Tibial artery (tissue), 4 donors: ENCODE measurements around the gene DCP2.

Experiments
- DNase-seq, 2 donors: peaks; one replicate each; pipeline ENCODE4 v3.0.0-alpha.2; 2019
- H3K27ac ChIP-seq, 2 donors: fragments of 200-600 bp; sonication (generic) in 1 of 2; 1 replicate in 1 of 2; 2 replicates in 1 of 2; pipeline ENCODE4 v1.5.1; 2018 to 2019; ENCODE audit warnings: mild to moderate bottlenecking in 1 of 2
- H3K27me3 ChIP-seq, 2 donors: fragments of 200-600 bp; sonication (generic) in 1 of 2; one replicate each; pipeline versions ENCODE4 v1.5.1 to v1.6.0; 2016 to 2019
- H3K36me3 ChIP-seq, 3 donors: fragments of 200-600 bp; sonication (generic) in 2 of 3; one replicate each; pipeline ENCODE4 v1.5.1; 2016 to 2019; ENCODE audit warnings: mild to moderate bottlenecking in 2 of 3
- H3K4me1 ChIP-seq, 4 donors: fragments of 200-600 bp; sonication (generic) in 2 of 4; 1 replicate in 3 of 4; 2 replicates in 1 of 4; pipeline ENCODE4 v1.5.1; 2016 to 2019
- H3K4me3 ChIP-seq, 2 donors: fragments of 200-600 bp; sonication (generic) in 1 of 2; 1 replicate in 1 of 2; 2 replicates in 1 of 2; pipeline ENCODE4 v1.5.1; 2018 to 2019; ENCODE audit warnings: mild to moderate bottlenecking in 2 of 2
- H3K9me3 ChIP-seq, 3 donors: fragments of 200-600 bp; sonication (generic) in 1 of 3; one replicate each; pipeline ENCODE4 v1.5.1; 2016 to 2019
- intact Hi-C: fragments of 100-400 bp; cut with DNase I; formaldehyde crosslinking; loops from one replicate; pipeline ENCODE4 v1.15.0; 2023; ENCODE audit warnings: low total_unique reads
- TF ChIP-seq, protein P1 (sequence below), 2 experiments: fragments of 200-600 bp in 1 of 2; fragments of 450-650 bp in 1 of 2; IDR thresholded peaks; one replicate each; pipeline ENCODE4 v1.5.1; 2017 to 2019; ENCODE audit warnings: antibody characterized with exemption in 2 of 2, mild to moderate bottlenecking in 1 of 2, moderate library complexity in 1 of 2

The DCP2 gene

DNA sequence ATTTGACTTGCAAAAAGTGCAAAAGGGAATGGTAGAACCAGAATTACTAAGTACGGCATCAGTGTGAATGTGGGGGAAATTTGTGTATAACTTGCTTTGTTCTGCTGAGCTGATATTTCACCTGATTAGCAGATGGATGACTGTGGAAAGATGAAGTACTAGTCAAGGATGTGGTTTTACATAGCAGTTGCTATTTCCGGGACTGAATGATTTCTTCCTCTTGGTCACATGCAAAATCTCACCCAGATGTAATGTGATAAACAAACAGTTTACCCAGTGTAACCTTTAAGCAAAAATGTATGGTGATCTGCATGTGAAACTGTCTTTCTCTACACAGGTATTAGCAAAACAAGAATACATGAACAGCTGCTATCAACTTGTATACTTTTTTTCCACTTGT is 46.1 kb downstream of the DCP2 start:
- Histone ChIP-seq H3K9me3 (no peaks in the 10 kb centered on the region), H3K27me3 (no peaks in the 10 kb centered on the region), H3K36me3 (peaks cover 6 to 33% (median 23%) of the 10 kb centered on the region in 3 donors), H3K27ac (no peak overlapping the region), H3K4me3 (no peak overlapping the region), H3K4me1 (no peaks in the 10 kb centered on the region)
- TF ChIP-seq, protein P1, sequence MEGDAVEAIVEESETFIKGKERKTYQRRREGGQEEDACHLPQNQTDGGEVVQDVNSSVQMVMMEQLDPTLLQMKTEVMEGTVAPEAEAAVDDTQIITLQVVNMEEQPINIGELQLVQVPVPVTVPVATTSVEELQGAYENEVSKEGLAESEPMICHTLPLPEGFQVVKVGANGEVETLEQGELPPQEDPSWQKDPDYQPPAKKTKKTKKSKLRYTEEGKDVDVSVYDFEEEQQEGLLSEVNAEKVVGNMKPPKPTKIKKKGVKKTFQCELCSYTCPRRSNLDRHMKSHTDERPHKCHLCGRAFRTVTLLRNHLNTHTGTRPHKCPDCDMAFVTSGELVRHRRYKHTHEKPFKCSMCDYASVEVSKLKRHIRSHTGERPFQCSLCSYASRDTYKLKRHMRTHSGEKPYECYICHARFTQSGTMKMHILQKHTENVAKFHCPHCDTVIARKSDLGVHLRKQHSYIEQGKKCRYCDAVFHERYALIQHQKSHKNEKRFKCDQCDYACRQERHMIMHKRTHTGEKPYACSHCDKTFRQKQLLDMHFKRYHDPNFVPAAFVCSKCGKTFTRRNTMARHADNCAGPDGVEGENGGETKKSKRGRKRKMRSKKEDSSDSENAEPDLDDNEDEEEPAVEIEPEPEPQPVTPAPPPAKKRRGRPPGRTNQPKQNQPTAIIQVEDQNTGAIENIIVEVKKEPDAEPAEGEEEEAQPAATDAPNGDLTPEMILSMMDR (IDR thresholded peaks at IDR 0.05): no peak
- intact Hi-C loops: no loop called here
- DNase-seq: no peak

DNA sequence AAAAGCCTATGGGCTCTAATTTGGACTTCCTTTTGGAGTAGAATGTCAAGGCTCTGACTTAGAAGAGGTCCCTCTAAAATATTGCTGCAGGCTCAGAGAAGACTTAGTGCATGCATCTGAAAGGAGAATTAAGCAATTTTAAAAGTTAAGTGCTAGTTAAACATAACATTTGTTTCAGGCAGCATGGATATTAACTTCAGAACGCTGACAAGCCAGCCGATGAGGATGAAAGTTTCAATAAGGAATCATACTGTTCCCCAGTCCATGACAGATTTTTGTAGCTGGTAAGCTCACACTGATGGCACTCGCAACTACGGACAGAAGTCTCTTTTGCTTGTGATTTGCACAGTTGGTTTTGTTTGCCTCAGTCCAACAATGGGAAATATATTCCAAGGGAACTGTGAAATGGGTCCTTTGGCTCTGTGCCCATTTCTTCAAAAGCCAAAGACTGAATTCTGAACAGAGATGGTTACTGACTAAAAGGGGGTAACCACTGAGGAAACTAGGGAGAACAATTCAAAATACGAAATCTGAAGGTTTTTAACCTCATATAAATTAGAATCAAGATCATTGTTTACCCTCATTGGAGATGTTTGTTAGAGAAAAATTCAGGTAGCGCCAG is 47.6 kb downstream of the DCP2 start:
- Histone ChIP-seq H3K27me3 (no peaks in the 10 kb centered on the region), H3K4me1 (no peaks in the 10 kb centered on the region), H3K4me3 (no peak overlapping the region), H3K9me3 (no peaks in the 10 kb centered on the region), H3K36me3 (peaks cover 6 to 39% (median 34%) of the 10 kb centered on the region in 3 donors), H3K27ac (no peak overlapping the region)
- intact Hi-C loops: no loop called here
- no peak for DNase-seq
- TF ChIP-seq, protein P1 (IDR thresholded peaks at IDR 0.05): no peak

DNA sequence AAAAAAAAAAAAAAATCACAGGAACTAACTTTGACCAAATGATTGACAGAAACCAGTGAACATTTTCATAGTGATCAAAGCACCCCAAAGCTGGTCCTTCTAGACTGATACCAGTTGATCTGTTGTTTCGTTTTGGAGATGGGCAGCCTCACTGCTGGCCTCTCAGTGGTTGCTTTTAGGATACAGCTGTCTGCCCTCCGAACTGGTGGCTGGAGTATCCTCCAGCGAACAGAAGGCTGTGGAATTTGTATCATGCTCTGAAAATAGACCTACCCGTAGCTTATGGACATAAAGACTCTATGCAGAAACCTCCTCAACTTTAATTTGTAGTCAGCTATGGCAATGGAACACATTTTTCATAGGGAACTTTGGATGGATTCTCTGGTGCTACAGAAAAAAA is 49.0 kb downstream of the DCP2 start:
- H3K9me3 ChIP-seq: no peaks in the 10 kb centered on the region
- no peaks in the 10 kb centered on the region for H3K4me1 ChIP-seq
- H3K4me3 ChIP-seq: no peak overlapping the region
- TF ChIP-seq, protein P1 (IDR thresholded peaks at IDR 0.05): no peak
- peaks cover 6 to 45% (median 34%) of the 10 kb centered on the region in 3 donors for H3K36me3 ChIP-seq
- no peaks in the 10 kb centered on the region for H3K27me3 ChIP-seq
- intact Hi-C loops: no loop called here
- DNase-seq: no peak
- H3K27ac ChIP-seq: no peak overlapping the region

DNA sequence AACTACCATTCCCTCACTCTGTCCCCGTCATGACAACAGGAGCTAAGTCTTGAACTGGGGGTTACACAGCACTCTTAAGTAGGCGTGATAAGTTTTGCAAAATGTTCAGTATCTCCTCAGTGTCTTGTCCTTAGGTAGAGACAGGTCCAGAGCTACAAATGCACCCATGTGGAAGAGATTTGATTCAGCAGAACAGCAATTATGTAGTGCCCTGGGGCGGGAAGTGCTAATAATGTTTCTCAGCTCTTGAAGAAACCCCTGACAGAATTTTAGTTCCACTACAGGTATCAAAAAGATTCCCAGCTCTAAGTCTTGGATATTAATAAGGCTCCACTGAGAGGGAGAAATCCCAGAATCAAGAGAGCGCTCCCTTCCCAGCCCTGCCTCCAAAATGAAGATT is 49.6 kb downstream of the DCP2 start:
- no peak for DNase-seq
- no peaks in the 10 kb centered on the region for H3K27me3 ChIP-seq
- intact Hi-C loops: no loop called here
- no peaks in the 10 kb centered on the region for H3K9me3 ChIP-seq
- no peak overlapping the region for H3K27ac ChIP-seq
- H3K4me1 ChIP-seq: no peaks in the 10 kb centered on the region
- H3K36me3 ChIP-seq: peaks cover 6 to 45% (median 34%) of the 10 kb centered on the region in 3 donors
- TF ChIP-seq, protein P1 (IDR thresholded peaks at IDR 0.05): no peak
- no peak overlapping the region for H3K4me3 ChIP-seq

DNA sequence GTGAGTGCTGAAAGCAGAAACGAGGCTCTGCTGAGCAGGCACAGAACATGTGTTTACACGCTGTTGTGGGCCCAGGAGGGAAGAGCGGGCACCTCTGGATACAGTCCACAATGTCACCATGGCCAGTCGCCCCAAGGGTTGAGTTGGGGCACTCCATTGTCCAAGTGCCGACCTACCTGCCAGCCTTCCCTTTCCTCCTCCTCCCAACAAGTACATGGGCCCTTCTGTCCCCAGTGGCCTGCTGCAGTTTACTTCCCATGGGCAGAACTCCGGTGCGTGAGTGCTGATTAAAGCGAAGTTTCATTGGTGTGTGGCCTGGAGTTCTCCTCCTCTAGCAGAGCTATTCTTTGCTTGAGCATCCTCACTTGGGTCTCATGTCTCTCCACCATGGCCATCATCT is 50.4 kb downstream of the DCP2 start:
- Histone ChIP-seq H3K4me3 (no peak overlapping the region), H3K27ac (no peak overlapping the region), H3K9me3 (no peaks in the 10 kb centered on the region), H3K27me3 (no peaks in the 10 kb centered on the region), H3K4me1 (no peaks in the 10 kb centered on the region), H3K36me3 (peaks cover 6 to 45% (median 34%) of the 10 kb centered on the region in 3 donors)
- DNase-seq: no peak
- TF ChIP-seq, protein P1 (IDR thresholded peaks at IDR 0.05): no peak
- intact Hi-C loops: no loop called here

DNA sequence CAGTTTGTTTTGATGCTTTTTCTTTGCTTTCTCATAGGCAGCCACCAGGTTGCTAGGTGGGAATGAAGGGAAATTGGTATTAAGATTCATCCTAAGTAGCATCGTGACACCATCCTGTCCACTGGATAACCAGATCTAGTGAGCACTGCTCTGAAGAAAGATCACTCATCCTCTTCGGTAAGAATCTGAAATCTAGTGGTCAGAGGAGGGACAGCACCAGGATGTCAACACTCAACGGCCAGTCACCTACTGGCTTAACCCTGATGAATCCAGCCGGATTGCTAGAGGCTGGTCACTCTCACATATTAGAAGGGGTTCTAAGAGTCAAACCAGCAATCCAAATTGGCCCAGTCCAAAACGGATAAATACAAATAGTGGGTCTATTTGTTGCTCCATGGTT is 50.8 kb downstream of the DCP2 start:
- TF ChIP-seq, protein P1 (IDR thresholded peaks at IDR 0.05): no peak
- no peaks in the 10 kb centered on the region for H3K9me3 ChIP-seq
- no peaks in the 10 kb centered on the region for H3K4me1 ChIP-seq
- H3K27me3 ChIP-seq: no peaks in the 10 kb centered on the region
- DNase-seq: no peak
- no peak overlapping the region for H3K4me3 ChIP-seq
- intact Hi-C loops: no loop called here
- H3K36me3 ChIP-seq: peaks cover 6 to 45% (median 34%) of the 10 kb centered on the region in 3 donors
- H3K27ac ChIP-seq: no peak overlapping the region
